Activated CD4-positive, alpha-beta T cell treated with anti-CD3 and anti-CD28 coated beads, Interleukin-2, amount 50 U/mL, for 4 hours (primary cell): Measurements from ENCODE around the gene TRH.
A peak's percentile ranks its signal among the peaks of the same experiment; 100 is the strongest.
"Not testable (repeated sequence)": the region's sequence is repeated elsewhere in the genome, so short reads cannot be mapped to it uniquely, and the experiment has no call there.

ENCODE experiments used
- DNase-seq, 2 experiments: peaks; one replicate each; pipeline ENCODE4 v3.0.0-alpha.2; 2020

TRH gene

GRCh38 chr3:130013246-130013645, 38.7 kb downstream of the TRH start:
- DNase-seq = not testable (repeated sequence)

- no peak for DNase-seq
Observed at GRCh38 chr3:130014526-130014925, 40.0 kb downstream of the TRH start.

GRCh38 chr3:130017661-130018060, 43.1 kb downstream of the TRH start:
- DNase-seq = not testable (repeated sequence)

- peak; percentile 7 to 8 for DNase-seq
Observed at GRCh38 chr3:130026146-130026829, 51.8 kb downstream of the TRH start.

- not testable (repeated sequence) for DNase-seq
Observed at GRCh38 chr3:130027437-130027836, 52.9 kb downstream of the TRH start.
